Measurements from ENCODE around the gene MYOG.

- TF ChIP-seq CTCF (IDR thresholded peaks at IDR 0.05) (no peak), POLR2A (IDR thresholded peaks at IDR 0.05; ENCODE audit: low read depth) (no peak)
Measured at GRCh38 chr1:203121186-203122015, 35.6 kb upstream of the MYOG start.

Measured in esophagus muscularis mucosa (tissue), 3 donors.